KMS-11 (cell line): ENCODE data around the gene CLSTN1.

Experiments used
- H2AFZ ChIP-seq: fragments of 200-600 bp; sonication (generic); 2 replicates; pipeline ENCODE4 v1.6.1; 2016; ENCODE audit warnings: antibody characterized with exemption, mixed run types, low read depth
- H3K27ac ChIP-seq: fragments of 200-600 bp; sonication (generic); 2 replicates; pipeline ENCODE4 v1.6.1; 2016; ENCODE audit warnings: mild to moderate bottlenecking, mixed run types
- H3K27me3 ChIP-seq: fragments of 200-600 bp; sonication (generic); 2 replicates; pipeline ENCODE4 v1.6.1; 2017; ENCODE audit warnings: mild to moderate bottlenecking, low read depth, mixed run types, moderate library complexity; ENCODE audit not compliant: insufficient read depth
- H3K36me3 ChIP-seq: fragments of 200-600 bp; sonication (generic); 2 replicates; pipeline ENCODE4 v1.6.1; 2017; ENCODE audit warnings: mild to moderate bottlenecking, mixed run types; ENCODE audit not compliant: insufficient read depth
- H3K4me1 ChIP-seq: fragments of 200-600 bp; sonication (generic); 2 replicates; pipeline ENCODE4 v1.6.1; 2016; ENCODE audit warnings: mild to moderate bottlenecking, low read depth, mixed run types; ENCODE audit not compliant: poor library complexity, severe bottlenecking
- H3K4me2 ChIP-seq: fragments of 200-600 bp; sonication (generic); 2 replicates; pipeline ENCODE4 v1.7.0; 2016; ENCODE audit warnings: mild to moderate bottlenecking, mixed run types
- H3K4me3 ChIP-seq: fragments of 200-600 bp; sonication (generic); IDR thresholded peaks from 2 replicates; pipeline ENCODE4 v1.6.1; 2017; ENCODE audit warnings: low read depth, low read length, mixed read lengths; ENCODE audit not compliant: insufficient read depth
- H3K79me2 ChIP-seq: fragments of 200-600 bp; sonication (generic); 2 replicates; pipeline ENCODE4 v1.6.1; 2016; ENCODE audit warnings: low read depth, mixed run types; ENCODE audit not compliant: insufficient read depth
- H3K9ac ChIP-seq: fragments of 200-600 bp; sonication (generic); 2 replicates; pipeline ENCODE4 v1.6.1; 2016; ENCODE audit warnings: mild to moderate bottlenecking, mixed run types
- H4K20me1 ChIP-seq: fragments of 200-600 bp; sonication (generic); 2 replicates; pipeline ENCODE4 v1.6.1; 2016; ENCODE audit warnings: mild to moderate bottlenecking, mixed run types; ENCODE audit not compliant: insufficient read depth
- TF ChIP-seq, protein P1 (sequence below): fragments of 200-600 bp; sonication (generic); conservative IDR thresholded peaks from 2 replicates; pipeline ENCODE4 v1.6.1; 2017; ENCODE audit warnings: low read depth, mild to moderate bottlenecking, antibody characterized with exemption, low read length, moderate library complexity, mixed read lengths

The CLSTN1 gene

GRCh38 chr1:9861360-9861759 is 37.6 kb upstream of the CLSTN1 start:
- Histone ChIP-seq H3K27ac (no peak overlapping the region), H3K36me3 (no peaks in the 10 kb centered on the region), H3K4me2 (no peak overlapping the region), H3K79me2 (no peaks in the 10 kb centered on the region), H3K4me1 (no peaks in the 10 kb centered on the region), H3K9ac (no peak overlapping the region), H2AFZ (no peak overlapping the region), H3K27me3 (no peaks in the 10 kb centered on the region), H3K4me3 (no peak overlapping the region), H4K20me1 (no peaks in the 10 kb centered on the region)
- TF ChIP-seq, protein P1, sequence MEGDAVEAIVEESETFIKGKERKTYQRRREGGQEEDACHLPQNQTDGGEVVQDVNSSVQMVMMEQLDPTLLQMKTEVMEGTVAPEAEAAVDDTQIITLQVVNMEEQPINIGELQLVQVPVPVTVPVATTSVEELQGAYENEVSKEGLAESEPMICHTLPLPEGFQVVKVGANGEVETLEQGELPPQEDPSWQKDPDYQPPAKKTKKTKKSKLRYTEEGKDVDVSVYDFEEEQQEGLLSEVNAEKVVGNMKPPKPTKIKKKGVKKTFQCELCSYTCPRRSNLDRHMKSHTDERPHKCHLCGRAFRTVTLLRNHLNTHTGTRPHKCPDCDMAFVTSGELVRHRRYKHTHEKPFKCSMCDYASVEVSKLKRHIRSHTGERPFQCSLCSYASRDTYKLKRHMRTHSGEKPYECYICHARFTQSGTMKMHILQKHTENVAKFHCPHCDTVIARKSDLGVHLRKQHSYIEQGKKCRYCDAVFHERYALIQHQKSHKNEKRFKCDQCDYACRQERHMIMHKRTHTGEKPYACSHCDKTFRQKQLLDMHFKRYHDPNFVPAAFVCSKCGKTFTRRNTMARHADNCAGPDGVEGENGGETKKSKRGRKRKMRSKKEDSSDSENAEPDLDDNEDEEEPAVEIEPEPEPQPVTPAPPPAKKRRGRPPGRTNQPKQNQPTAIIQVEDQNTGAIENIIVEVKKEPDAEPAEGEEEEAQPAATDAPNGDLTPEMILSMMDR, result no peak

GRCh38 chr1:9860887-9861286 is 37.1 kb upstream of the CLSTN1 start:
- Histone ChIP-seq H3K4me2 (no peak overlapping the region), H4K20me1 (no peaks in the 10 kb centered on the region), H3K4me3 (no peak overlapping the region), H3K9ac (no peak overlapping the region), H3K79me2 (no peaks in the 10 kb centered on the region), H3K27me3 (no peaks in the 10 kb centered on the region), H2AFZ (no peak overlapping the region), H3K36me3 (no peaks in the 10 kb centered on the region), H3K4me1 (no peaks in the 10 kb centered on the region), H3K27ac (no peak overlapping the region)
- TF ChIP-seq, protein P1, result no peak

GRCh38 chr1:9859281-9860014 is 35.7 kb upstream of the CLSTN1 start:
- no peaks in the 10 kb centered on the region for H4K20me1 ChIP-seq
- H3K4me3 ChIP-seq, result no peak overlapping the region
- no peak overlapping the region for H3K4me2 ChIP-seq
- H3K27ac ChIP-seq, result no peak overlapping the region
- no peak overlapping the region for H2AFZ ChIP-seq
- TF ChIP-seq, protein P1, result no peak
- no peaks in the 10 kb centered on the region for H3K4me1 ChIP-seq
- no peaks in the 10 kb centered on the region for H3K36me3 ChIP-seq
- no peaks in the 10 kb centered on the region for H3K79me2 ChIP-seq
- H3K9ac ChIP-seq, result no peak overlapping the region
- H3K27me3 ChIP-seq, result no peaks in the 10 kb centered on the region

- Histone ChIP-seq H3K27me3 (no peaks in the 10 kb centered on the region), H3K27ac (no peak overlapping the region), H3K36me3 (no peaks in the 10 kb centered on the region), H4K20me1 (no peaks in the 10 kb centered on the region), H3K79me2 (no peaks in the 10 kb centered on the region), H2AFZ (no peak overlapping the region), H3K4me3 (no peak overlapping the region), H3K9ac (no peak overlapping the region), H3K4me1 (no peaks in the 10 kb centered on the region), H3K4me2 (no peak overlapping the region)
- TF ChIP-seq, protein P1, result no peak
These were observed 34.7 kb upstream of the CLSTN1 start for GRCh38 chr1:9858293-9859035.
